HG03060 (cell line): ENCODE data around the gene MARS2.
"Not testable (repeated sequence)": the region's sequence is repeated elsewhere in the genome, so short reads cannot be mapped to it uniquely, and the experiment has no call there.

ENCODE experiments used
- ATAC-seq: cut with Tn5 transposase; IDR thresholded peaks from one replicate; pipeline ENCODE4 v1.9.1; 2021; ENCODE audit warnings: low read depth, moderate number of reproducible peaks; ENCODE audit not compliant: unreplicated experiment

MARS2 gene

DNA sequence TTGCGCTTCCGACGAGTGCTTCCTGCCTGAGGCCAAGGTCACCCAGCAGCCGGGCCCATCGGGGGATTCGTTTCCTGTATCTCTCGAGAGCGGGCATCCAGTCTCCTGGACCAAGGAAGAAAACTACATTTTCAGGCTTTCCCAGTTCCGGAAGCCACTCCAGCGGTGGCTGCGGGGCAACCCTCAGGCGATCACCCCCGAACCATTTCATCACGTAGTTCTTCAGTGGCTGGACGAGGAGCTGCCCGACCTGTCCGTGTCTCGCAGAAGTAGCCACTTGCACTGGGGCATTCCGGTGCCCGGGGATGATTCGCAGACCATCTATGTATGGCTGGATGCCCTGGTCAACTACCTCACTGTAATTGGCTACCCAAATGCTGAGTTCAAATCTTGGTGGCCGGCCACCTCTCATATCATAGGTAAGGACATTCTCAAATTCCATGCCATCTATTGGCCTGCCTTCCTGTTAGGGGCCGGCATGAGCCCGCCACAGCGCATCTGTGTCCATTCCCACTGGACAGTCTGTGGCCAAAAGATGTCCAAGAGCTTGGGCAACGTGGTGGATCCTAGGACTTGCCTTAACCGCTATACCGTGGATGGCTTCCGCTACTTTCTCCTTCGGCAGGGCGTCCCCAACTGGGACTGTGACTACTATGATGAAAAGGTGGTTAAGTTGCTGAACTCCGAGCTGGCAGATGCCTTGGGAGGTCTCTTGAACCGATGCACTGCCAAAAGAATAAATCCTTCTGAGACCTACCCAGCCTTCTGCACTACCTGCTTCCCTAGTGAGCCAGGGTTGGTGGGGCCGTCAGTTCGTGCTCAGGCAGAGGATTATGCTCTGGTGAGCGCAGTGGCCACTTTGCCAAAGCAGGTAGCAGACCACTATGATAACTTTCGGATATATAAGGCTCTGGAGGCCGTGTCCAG is 1.0 kb downstream of the MARS2 start:
- no peak for ATAC-seq

GRCh38 chr2:197706839-197707207 is 1.7 kb downstream of the MARS2 start:
- ATAC-seq, result no peak

DNA sequence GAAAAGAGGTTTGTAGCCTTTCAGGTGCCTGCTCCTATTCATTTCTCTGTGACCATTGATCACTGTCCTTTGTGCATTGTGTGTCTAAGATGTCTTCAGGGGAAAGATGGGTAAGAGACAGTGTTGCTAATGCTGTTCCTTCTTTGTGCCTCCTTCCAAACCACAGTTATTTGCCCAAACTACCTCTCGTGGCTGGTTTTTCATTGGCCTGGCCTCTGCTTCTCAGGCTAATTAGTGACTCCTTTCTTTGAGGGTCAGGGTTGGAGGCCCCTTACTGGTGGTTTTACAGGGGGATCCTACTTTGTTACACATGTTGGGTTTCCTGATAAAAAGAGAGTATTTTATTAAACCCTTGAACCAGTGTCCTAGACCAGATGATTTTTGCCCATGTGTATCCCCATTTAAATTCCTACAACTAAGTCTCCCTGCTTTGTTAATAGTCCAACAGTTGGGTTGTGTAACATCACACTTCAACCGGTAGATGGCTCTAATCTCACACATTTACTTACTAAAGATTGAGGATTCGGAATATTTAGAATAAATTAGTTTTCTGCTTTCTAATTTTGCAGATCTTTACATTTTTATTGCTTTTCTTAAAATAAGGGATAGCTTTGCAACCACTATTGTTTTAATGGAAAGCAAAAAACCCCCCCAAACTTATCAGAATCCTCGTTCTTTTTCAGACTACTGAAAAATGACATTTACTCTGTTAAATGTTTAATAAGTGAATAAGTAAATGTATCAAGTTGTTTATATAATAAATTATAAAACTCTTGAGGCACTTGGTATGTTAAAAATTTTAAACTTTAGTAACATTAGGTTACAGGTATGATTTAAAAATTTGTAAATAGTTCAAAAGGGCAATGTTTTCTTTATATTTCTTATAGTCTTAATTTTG is 2.4 kb downstream of the MARS2 start:
- no peak for ATAC-seq

GRCh38 chr2:197708331-197708730 is 3.2 kb downstream of the MARS2 start:
- no peak for ATAC-seq

GRCh38 chr2:197709140-197709539 is 4.0 kb downstream of the MARS2 start:
- not testable (repeated sequence) for ATAC-seq

DNA sequence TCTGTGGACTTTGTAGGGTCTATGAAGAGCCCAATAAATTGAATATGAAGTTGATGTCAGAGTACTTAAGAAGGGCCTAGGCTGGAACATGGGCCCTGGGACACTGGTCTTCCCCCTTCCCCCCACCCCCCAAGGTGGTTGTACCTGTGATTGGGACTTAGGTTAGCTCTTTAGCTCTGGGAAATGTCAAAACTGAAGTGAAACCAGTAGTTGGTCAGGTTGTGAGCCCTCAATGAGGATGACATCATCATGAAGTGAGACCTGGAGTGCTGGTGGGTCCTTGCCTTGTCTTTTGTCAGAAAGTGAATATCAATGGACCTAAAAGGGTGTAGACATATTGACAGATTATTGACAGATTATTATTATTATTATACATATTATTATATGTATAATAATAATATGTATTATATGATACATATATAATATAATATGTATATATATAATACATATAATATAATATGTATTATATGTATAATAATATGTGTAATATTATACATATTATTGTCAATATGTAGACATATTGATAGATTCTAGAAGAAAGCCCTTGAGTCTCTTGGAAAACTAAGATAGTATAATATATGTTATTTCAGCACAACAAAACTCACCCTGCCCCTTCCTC is 5.4 kb downstream of the MARS2 start:
- ATAC-seq, result peak; percentile 83

- no peak for ATAC-seq
These were observed 6.4 kb downstream of the MARS2 start for GRCh38 chr2:197711578-197711977.

GRCh38 chr2:197713271-197713670 is 8.1 kb downstream of the MARS2 start:
- no peak for ATAC-seq

DNA sequence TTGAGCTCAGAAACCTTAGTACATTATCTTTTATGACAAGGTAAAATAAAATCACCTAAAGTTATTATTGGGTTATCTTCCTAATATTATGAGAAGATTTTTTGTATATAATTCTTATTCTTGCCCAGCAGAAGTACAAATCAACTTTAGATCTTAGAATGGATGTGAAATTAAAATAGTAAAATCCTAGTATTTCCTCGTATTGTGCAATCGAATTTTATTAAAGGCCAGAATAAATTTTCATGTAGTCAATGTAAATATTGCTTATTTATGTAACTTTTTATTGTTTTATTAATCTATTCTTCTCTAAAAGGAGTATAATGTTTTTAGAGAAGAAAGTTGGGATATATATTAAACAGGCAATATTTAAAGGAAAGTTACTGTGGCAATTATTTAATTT is 12.7 kb downstream of the MARS2 start:
- ATAC-seq, result no peak

GRCh38 chr2:197727011-197727410 is 21.8 kb downstream of the MARS2 start:
- no peak for ATAC-seq

DNA sequence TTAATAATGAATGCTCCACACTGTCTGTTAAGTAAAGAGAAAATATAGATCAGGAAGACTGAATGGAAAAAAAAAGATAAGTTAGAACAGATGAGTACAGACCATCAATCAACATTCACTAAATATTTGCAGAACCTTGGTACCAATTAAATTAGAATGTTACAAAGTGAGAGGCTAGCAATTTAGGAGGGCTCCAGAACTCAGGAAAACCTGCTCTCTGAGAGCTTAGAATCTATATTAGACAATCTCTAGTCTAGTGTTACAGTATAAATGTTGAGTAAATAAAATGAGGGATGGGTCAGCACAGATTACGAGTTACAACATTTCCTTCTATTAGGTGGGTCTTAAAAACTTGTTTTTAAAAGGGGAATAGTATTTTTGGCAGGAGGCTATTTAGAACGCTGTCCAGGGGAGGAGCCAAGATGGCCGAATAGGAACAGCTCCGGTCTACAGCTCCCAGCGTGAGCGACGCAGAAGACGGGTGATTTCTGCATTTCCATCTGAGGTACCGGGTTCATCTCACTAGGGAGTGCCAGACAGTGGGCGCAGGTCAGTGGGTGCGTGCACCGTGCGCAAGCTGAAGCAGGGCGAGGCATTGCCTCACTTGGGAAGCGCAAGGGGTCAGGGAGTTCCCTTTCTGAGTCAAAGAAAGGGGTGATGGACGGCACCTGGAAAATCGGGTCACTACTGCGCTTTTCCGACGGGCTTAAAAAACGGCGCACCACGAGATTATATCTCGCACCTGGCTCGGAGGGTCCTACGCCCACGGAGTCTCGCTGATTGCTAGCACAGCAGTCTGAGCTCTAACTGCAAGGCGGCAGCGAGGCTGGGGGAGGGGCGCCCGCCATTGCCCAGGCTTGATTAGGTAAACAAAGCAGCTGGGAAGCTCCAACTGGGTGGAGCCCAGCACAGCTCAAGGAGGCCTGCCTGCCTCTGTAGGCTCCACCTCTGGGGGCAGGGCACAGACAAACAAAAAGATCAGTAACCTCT is 23.7 kb downstream of the MARS2 start:
- ATAC-seq, result not testable (repeated sequence)

GRCh38 chr2:197740200-197740599 is 35.0 kb downstream of the MARS2 start:
- no peak for ATAC-seq
